ENCODE results near the gene CDH4.

DNA sequence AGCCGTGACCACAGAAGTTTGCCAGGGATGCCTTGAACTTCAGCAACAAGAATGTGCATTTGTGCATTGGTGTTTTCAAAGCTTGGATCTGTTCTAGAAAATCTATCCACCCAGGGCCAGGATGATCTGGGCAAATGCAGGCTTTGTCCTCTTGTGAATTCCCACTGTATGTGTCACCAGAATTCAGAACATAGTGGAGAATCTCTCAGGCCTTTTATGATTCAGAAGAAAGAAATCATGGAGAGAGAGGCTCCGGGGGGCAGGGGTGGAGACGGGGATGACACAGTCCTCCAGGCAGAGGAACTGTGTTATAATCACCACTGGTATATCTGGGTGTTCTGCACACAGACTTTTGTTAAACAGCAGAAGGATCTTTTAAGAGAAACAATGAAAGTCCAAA lies 304.1 kb downstream of the CDH4 start:
- TF ChIP-seq, protein P1, sequence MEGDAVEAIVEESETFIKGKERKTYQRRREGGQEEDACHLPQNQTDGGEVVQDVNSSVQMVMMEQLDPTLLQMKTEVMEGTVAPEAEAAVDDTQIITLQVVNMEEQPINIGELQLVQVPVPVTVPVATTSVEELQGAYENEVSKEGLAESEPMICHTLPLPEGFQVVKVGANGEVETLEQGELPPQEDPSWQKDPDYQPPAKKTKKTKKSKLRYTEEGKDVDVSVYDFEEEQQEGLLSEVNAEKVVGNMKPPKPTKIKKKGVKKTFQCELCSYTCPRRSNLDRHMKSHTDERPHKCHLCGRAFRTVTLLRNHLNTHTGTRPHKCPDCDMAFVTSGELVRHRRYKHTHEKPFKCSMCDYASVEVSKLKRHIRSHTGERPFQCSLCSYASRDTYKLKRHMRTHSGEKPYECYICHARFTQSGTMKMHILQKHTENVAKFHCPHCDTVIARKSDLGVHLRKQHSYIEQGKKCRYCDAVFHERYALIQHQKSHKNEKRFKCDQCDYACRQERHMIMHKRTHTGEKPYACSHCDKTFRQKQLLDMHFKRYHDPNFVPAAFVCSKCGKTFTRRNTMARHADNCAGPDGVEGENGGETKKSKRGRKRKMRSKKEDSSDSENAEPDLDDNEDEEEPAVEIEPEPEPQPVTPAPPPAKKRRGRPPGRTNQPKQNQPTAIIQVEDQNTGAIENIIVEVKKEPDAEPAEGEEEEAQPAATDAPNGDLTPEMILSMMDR (IDR thresholded peaks at IDR 0.05; ENCODE audit: insufficient read depth, low read length): no peak
- TF ChIP-seq, protein P2, sequence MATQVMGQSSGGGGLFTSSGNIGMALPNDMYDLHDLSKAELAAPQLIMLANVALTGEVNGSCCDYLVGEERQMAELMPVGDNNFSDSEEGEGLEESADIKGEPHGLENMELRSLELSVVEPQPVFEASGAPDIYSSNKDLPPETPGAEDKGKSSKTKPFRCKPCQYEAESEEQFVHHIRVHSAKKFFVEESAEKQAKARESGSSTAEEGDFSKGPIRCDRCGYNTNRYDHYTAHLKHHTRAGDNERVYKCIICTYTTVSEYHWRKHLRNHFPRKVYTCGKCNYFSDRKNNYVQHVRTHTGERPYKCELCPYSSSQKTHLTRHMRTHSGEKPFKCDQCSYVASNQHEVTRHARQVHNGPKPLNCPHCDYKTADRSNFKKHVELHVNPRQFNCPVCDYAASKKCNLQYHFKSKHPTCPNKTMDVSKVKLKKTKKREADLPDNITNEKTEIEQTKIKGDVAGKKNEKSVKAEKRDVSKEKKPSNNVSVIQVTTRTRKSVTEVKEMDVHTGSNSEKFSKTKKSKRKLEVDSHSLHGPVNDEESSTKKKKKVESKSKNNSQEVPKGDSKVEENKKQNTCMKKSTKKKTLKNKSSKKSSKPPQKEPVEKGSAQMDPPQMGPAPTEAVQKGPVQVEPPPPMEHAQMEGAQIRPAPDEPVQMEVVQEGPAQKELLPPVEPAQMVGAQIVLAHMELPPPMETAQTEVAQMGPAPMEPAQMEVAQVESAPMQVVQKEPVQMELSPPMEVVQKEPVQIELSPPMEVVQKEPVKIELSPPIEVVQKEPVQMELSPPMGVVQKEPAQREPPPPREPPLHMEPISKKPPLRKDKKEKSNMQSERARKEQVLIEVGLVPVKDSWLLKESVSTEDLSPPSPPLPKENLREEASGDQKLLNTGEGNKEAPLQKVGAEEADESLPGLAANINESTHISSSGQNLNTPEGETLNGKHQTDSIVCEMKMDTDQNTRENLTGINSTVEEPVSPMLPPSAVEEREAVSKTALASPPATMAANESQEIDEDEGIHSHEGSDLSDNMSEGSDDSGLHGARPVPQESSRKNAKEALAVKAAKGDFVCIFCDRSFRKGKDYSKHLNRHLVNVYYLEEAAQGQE (IDR thresholded peaks at IDR 0.05; ENCODE audit: insufficient replicate concordance, low read depth): no peak
- TF ChIP-seq POLR2AphosphoS5 (IDR thresholded peaks at IDR 0.05; ENCODE audit: low read depth): no peak
- TF ChIP-seq GABPA (IDR thresholded peaks at IDR 0.05; ENCODE audit: low read depth): no peak
